Peyer's patch (tissue), 4 donors: ENCODE data around the gene LRTM2.

Experiments
- CTCF ChIP-seq, 6 experiments: fragments of 450-650 bp in 4 of 6; fragments of 200-600 bp in 2 of 6; sonication (generic) in 1 of 6; IDR thresholded peaks; one replicate each; pipeline ENCODE4 v1.5.1; 2017 to 2019; ENCODE audit warnings: antibody characterized with exemption in 6 of 6, mild to moderate bottlenecking in 3 of 6, moderate library complexity in 1 of 6
- POLR2A ChIP-seq, 2 donors: fragments of 450-650 bp; IDR thresholded peaks; one replicate each; pipeline ENCODE4 v1.5.1; 2017; ENCODE audit warnings: antibody characterized with exemption in 2 of 2, mild to moderate bottlenecking in 2 of 2, moderate library complexity in 2 of 2

GRCh38 chr12:1823237-1823636 lies 2.9 kb downstream of the LRTM2 start:
- TF ChIP-seq POLR2A (IDR thresholded peaks at IDR 0.05), result no peak
- TF ChIP-seq CTCF (IDR thresholded peaks at IDR 0.05), result no peak
